Measurements from ENCODE around the gene RBKS.
A peak's percentile ranks its signal among the peaks of the same experiment; 100 is the strongest.
"Not testable (repeated sequence)": the region's sequence is repeated elsewhere in the genome, so short reads cannot be mapped to it uniquely, and the experiment has no call there.

Gene RBKS

DNA sequence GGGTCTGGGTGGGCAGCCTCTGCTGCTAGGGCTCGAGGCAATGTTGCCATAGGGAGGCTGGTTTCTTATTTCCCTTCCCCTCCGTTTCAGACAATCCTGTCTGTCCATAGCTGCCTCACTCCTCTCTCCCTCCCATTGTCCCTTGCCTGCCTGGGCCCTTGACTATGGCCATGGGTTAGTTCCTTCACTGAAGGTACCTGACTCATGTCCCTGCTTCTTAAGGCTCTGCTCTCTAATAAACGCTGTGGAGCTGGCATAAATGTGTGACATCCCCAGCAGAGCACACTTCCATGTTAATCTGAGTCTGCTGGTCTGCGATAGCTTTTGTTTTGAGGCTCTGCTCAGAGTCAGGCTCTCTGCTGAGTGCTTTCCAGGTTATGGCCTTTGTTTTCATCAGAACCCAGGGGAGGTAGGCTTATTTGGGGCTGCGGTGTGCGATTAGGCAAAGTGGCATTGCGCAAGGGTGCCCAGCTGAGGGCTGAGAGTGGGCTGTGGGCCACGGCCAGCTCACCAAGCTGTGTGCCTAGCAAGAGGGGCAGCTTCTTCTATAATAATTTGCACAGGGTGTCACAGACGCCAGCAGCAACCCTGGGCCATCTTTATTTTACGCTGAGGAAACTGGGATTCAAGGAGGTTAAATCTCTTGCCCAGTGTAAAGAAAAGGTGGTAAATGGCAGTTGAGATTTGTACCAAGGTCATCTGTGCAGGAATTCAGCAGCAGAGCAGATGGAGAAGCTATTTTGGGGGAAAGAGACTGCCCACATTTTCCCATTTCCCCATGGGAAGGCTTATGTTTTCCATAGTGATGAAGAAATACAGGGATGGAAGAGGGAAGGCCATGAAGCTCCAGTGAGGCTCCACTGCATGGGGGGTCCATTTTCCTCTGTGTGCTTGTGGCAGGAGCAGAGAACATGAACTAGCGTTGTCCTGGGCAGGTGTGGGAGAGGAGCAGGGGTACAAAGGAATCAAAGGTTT lies 93.1 kb downstream of the RBKS start:
- no peak for FAIRE-seq

DNA sequence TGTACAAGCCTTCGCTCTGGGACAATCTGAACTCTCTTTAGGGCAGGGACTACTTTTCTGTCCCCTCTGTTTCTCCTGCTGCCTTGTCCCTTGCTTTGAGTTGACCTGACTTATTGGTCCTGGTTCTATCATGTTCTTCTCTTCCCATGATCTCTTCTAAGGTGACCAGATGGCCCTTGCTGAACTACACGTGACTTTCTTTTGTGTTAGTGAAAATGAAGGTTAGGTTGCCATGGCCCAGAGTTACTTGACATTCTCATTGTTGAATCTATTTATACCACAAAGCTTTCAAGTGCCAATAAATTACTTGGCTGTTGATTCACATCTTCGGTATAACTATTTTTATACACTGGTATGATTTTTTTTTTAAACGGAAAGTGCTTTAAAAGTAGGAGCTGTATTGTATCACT lies 94.3 kb downstream of the RBKS start:
- FAIRE-seq: no peak

DNA sequence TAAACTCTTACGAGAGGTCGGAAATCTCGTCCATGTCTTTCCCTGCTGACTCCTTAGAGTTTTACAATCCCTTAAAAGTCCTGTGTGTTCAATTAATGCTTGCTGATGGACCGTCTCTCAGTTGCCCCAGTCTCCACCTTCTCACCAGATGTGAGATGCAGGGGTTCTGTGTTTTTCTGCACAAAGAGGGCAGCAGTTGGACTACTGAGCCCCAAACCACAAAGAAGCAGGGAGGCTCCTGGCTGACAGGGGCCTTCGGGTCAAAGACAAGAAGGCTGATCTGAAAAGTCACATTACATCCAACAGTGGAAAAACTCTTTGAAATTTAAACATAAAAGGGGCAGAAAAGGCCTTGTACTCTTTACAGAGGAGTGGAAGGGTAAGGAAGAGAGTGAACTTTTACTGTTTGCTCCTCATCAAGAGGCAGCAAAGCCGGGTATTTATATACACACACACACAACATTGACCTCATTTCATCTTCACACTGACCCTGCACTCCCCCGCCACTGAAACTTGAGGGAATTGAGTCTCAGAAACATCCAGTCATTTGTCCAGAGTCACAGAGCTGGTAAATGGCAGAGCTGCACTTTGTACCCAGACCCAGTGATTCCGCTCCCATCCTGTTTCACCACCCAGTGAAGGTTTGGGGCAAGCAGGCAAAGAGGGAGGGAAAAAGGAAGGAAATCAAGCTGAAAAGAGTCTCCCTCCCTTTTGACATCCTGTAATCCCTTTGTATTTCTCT lies 94.9 kb downstream of the RBKS start:
- no peak for FAIRE-seq

DNA sequence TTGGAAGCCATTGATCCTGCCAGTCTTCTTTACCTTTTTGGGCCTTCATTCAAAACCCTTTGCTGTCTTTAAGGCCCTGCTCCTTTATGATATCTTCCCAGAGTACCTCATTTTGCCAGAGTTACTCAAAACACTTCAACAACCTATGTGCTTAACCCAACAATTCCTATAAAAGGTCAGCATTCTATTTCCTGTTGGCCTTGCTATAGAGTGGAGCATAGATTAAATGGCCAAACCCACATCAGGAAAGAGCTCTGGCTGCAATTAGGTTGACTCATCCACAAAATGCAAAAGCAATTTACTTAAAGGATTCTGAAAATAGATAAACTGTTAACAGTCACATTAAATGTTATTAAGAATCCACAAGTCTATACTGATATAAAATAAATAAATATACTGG lies 97.4 kb downstream of the RBKS start:
- no peak for FAIRE-seq

DNA sequence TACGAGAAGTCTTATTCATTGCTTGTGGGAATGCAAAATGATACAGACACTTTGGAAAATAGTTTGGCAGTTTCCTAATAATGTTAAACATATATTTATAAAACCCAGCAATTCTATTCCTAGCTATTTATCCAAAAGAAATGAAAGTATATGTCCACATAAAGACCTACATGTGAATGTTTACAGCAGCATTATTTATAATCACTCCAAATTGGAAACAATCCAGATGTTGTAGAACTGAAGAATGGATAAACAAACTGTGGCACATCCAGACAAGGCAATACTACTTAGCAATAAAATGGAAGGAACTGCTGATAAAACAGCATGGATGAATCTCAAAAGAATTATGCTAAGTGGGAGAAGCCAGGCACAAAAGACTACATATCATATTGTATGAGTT lies 99.4 kb downstream of the RBKS start:
- no peak for FAIRE-seq

DNA sequence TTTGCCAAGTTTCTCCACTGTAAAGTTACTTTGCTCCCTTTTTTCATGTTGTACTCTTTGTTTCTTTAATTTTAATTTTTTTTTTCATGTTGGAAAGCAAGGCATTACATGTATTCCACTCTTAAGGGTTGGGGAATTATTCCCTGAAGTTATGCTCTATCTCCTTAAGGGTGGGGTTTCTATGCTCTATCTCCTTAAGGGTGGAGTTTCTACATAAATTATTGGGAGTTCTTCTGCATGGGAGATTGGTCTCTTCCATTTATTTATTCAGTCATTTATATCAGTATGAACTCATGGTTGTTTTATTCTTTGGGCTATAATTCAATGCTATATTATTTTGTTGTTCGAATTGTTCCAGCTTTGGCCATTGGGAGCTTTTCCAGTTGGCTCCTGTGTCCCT lies 107.5 kb downstream of the RBKS start:
- no peak for FAIRE-seq

DNA sequence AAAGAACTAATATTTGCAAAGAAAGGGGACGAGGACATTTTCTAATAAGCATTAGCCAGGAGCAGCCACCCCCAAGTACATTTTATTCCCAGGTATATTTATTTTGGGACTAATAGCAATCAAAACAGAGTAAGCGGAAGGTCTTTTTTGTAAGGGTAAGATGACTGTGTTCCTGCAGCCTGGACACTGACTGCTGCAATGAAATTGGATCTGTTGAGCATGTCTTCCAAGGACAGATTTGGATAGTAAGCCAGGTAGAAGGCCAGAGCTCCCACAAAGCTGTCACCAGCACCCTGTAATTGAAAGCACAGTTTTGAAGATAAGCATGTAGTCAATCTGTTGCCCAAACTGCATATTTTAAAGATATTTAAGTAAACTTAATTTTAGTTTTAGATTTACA lies 108.7 kb downstream of the RBKS start:
- no peak for FAIRE-seq

DNA sequence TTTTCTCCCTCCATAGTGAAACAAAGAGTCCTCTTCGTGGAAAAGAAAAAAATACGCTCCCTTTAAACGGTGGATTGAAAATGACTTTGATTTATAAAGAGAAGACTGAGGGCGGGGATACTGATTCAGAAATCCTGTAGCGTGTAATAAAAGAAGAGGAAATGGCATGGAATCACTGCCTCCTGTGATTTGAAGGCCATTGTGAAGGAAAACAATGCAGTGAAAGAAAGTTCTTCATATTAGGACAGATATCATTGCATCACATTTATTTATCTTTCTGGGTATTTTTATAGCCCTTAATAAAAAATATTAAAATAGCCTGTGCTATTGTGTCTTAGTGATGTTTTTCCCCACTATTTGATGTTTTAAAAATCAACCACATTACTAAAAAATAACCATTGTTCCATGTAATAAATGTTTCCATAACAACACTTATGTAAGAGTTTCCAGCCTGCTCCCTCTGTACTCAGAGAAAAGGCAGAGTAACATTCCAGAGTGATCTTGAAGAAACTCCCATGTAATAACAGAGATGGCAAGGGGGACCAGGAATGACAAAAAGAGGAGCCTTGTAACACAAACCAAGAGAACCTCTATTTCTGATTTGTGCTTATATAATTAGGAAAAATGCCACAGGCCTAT lies 110.7 kb downstream of the RBKS start:
- no peak for FAIRE-seq

GRCh38 chr2:27776696-27777095 lies 113.5 kb downstream of the RBKS start:
- no peak for FAIRE-seq

GRCh38 chr2:27776097-27776496 lies 114.1 kb downstream of the RBKS start:
- FAIRE-seq: no peak

GRCh38 chr2:27773959-27774358 lies 116.2 kb downstream of the RBKS start:
- no peak for FAIRE-seq

GRCh38 chr2:27772804-27773203 lies 117.4 kb downstream of the RBKS start:
- FAIRE-seq: no peak

DNA sequence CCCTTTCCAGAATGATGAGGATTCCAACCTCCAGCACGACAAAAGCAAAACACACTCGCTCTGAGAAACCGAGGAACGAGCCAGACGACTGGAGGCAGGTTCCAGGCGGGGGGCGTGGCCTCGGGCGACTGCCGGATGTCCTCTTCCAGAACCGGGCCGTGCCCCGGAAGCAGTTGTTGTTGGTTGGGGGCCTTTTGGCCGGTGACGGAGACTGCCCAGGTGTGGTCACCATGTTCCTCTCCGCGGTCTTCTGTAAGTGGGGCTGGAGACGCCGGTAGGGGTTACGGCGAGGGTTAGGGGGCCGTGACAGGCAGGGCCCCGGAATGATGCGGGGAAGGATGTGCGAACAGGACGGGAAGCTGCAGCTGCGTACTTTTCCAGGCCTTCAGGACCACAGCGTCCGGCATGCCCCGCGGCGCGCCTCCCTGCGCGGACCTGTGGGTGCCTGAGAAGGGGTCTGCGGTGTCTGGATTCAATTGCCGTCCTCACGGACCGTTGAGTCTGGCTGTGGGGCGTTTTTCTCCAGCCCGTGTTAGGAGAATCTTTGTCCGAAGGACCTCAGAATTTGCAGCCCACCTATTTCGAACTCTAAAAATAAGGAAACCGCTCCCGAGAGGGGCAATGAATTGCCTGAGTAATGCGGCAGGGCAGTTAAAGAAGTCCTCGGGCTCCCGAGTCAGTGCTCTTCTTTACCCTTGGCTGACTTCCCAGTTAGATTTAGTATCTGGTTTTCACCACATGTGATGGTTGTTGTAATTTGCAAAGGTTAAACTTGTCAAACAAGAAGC lies 118.4 kb downstream of the RBKS start, which contains the start of gene MRPL33:
MRPL33 (plus strand) TSS at position 172 of the 788 bp plus-strand sequence; CDS start at position 231, 59 bp downstream.
- FAIRE-seq: peak; percentile 94

- no peak for FAIRE-seq
Measured at GRCh38 chr2:27771202-27771547, 119.0 kb downstream of the RBKS start.

GRCh38 chr2:27766287-27766661 lies 123.9 kb downstream of the RBKS start:
- no peak for FAIRE-seq

DNA sequence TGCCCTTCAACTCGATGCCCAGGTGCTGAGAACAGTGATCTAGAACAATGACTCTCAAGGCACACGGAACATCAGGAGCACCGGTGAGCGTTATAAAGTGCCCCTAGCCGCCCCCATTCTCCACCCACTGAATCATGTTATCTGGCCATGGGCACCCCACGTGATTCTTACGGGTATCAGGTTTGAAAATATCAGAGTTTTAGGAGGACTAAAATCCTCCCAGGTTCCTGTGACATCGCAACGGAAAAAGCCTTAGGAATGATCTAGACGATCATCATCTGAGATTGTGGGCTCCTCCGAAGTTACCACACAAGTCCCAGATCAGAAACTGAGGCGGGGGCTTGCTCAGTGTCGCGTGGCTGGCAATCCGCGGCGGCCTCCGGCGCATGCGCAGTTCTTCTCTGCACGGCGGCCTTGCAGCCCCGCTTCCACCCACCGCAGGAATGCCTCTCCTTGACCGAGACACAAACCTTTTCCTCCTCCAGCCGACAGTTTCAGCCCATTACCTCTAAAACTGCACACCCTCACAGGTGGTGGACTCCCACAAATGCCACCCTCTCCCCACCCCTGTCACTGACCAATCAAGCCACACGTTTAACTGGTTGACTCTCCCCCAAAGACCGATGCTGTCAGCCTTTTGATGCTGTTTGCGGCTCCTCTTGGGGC lies 124.4 kb downstream of the RBKS start:
- FAIRE-seq: no peak

- not testable (repeated sequence) for FAIRE-seq
Measured at GRCh38 chr2:27764526-27764925, 125.7 kb downstream of the RBKS start.

GRCh38 chr2:27763907-27764267 lies 126.3 kb downstream of the RBKS start:
- FAIRE-seq: no peak

- FAIRE-seq: no peak
Measured at GRCh38 chr2:27762951-27763906, 127.0 kb downstream of the RBKS start.

DNA sequence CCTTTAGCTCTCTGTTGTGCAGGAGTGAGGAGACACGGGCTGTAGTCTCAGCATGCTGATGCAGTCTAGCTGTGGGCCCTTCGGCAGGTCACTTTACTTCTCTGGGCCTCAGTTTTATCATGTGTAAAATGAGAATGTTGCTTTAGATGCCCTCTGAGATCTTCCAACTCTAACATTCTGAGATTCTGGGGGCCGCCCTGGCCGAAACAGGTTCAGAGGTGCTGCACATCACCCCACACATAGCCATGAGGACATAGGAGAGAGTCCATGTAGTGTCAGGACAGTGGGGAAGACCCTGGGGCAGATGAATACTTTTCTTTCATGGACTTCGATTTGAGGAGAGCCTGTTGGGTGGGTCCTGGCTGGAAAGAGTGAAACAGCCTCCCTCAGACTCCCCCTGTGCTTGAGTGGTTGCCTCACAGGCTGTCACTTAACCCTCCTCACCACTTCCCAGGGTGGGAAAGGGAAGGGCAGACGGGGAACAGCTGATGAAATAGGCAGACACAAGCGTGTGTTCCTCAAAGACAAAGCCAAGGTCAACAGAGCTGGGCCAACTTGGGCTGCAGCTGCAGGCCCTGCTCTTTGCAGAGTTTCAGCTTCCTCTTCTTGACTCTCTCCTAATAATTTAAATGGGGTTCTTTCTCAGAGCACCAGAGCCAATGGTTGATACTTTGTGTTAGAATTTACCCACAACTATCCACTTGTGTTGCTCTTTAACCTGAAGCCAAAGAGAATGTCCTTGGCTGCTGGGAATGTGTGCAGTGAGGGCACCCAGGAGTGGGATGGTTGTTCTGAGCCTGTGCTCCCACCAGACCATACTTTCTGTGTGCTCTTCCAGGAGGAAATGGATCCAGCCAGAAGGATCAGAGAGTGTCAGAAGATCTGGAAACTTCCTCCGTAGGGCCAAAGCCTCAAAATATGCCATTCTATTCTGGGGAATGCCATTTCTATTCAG lies 133.4 kb downstream of the RBKS start:
- FAIRE-seq: no peak

Data from G401.6 (cell line).